ENCODE results near the gene SCP2.

GRCh38 chr1:53026254-53026653 is 99.2 kb downstream of the SCP2 start:
- TF ChIP-seq POLR2A (IDR thresholded peaks at IDR 0.05; ENCODE audit: low read length) (no peak), GATA1 (IDR thresholded peaks at IDR 0.05; ENCODE audit: low read depth, low read length) (no peak)
